ENCODE data around the gene CCDC184.

GRCh38 chr12:48187916-48188695 is 4.7 kb downstream of the CCDC184 start:
- TF ChIP-seq ZNF70 (CRISPR knock-in tag; IDR thresholded peaks at IDR 0.05): no peak
- TF ChIP-seq, protein P1, sequence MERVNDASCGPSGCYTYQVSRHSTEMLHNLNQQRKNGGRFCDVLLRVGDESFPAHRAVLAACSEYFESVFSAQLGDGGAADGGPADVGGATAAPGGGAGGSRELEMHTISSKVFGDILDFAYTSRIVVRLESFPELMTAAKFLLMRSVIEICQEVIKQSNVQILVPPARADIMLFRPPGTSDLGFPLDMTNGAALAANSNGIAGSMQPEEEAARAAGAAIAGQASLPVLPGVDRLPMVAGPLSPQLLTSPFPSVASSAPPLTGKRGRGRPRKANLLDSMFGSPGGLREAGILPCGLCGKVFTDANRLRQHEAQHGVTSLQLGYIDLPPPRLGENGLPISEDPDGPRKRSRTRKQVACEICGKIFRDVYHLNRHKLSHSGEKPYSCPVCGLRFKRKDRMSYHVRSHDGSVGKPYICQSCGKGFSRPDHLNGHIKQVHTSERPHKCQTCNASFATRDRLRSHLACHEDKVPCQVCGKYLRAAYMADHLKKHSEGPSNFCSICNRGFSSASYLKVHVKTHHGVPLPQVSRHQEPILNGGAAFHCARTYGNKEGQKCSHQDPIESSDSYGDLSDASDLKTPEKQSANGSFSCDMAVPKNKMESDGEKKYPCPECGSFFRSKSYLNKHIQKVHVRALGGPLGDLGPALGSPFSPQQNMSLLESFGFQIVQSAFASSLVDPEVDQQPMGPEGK (CRISPR knock-in tag; IDR thresholded peaks at IDR 0.05; ENCODE audit: borderline replicate concordance): no peak
- TF ChIP-seq ARNTL (CRISPR knock-in tag; IDR thresholded peaks at IDR 0.05; ENCODE audit: borderline replicate concordance, low read depth): no peak
- TF ChIP-seq, protein P2, sequence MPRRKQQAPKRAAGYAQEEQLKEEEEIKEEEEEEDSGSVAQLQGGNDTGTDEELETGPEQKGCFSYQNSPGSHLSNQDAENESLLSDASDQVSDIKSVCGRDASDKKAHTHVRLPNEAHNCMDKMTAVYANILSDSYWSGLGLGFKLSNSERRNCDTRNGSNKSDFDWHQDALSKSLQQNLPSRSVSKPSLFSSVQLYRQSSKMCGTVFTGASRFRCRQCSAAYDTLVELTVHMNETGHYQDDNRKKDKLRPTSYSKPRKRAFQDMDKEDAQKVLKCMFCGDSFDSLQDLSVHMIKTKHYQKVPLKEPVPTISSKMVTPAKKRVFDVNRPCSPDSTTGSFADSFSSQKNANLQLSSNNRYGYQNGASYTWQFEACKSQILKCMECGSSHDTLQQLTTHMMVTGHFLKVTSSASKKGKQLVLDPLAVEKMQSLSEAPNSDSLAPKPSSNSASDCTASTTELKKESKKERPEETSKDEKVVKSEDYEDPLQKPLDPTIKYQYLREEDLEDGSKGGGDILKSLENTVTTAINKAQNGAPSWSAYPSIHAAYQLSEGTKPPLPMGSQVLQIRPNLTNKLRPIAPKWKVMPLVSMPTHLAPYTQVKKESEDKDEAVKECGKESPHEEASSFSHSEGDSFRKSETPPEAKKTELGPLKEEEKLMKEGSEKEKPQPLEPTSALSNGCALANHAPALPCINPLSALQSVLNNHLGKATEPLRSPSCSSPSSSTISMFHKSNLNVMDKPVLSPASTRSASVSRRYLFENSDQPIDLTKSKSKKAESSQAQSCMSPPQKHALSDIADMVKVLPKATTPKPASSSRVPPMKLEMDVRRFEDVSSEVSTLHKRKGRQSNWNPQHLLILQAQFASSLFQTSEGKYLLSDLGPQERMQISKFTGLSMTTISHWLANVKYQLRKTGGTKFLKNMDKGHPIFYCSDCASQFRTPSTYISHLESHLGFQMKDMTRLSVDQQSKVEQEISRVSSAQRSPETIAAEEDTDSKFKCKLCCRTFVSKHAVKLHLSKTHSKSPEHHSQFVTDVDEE (CRISPR knock-in tag; IDR thresholded peaks at IDR 0.05): no peak
- TF ChIP-seq ZFP3 (CRISPR knock-in tag; IDR thresholded peaks at IDR 0.05): no peak
- no peak for TF ChIP-seq ISL1 (CRISPR knock-in tag; IDR thresholded peaks at IDR 0.05)
- TF ChIP-seq CREB5 (CRISPR knock-in tag; IDR thresholded peaks at IDR 0.05; ENCODE audit: low read depth): no peak
- TF ChIP-seq ZFP30 (CRISPR knock-in tag; IDR thresholded peaks at IDR 0.05): no peak
- TF ChIP-seq RARB (CRISPR knock-in tag; IDR thresholded peaks at IDR 0.05): no peak
- no peak for TF ChIP-seq SNAI2 (CRISPR knock-in tag; IDR thresholded peaks at IDR 0.05)
- TF ChIP-seq CSRNP3 (CRISPR knock-in tag; IDR thresholded peaks at IDR 0.05): no peak
- no peak for TF ChIP-seq BACH2 (CRISPR knock-in tag; IDR thresholded peaks at IDR 0.05; ENCODE audit: borderline replicate concordance)

Data from SK-N-SH treated with all-trans-retinoic acid at 6 μM for 48 hours (cell line).